Activated CD4-positive, alpha-beta T cell treated with anti-CD3 and anti-CD28 coated beads for 36 hours (primary cell): ENCODE data around the gene ATP8A2. TPM values are rescaled to one million over a fixed set of nuclear protein-coding genes. Genes with fewer than 3 reads are reported as not detected.
"Not testable (repeated sequence)": the region's sequence is repeated elsewhere in the genome, so short reads cannot be mapped to it uniquely, and the experiment has no call there.

Experiments used
- ATAC-seq: fragments of 200-7000 bp; cut with Tn5 transposase; one replicate; pipeline ENCODE4 v1.10.0; 2021; ENCODE audit warnings: mild to moderate bottlenecking, moderate library complexity
- CTCF ChIA-PET: fragments of 350-600 bp; sonication (Branson Sonifier 250); formaldehyde crosslinking; loops from one replicate; lab custom pipeline; 2021; ENCODE audit warnings: antibody characterized with exemption; lab: Charles Lee
- POLR2A ChIA-PET: fragments of 350-600 bp; sonication (Branson Sonifier 250); formaldehyde crosslinking; loops from one replicate; lab custom pipeline; 2021; ENCODE audit warnings: antibody characterized with exemption, inconsistent platforms; lab: Charles Lee
- DNase-seq: peaks from one replicate; pipeline ENCODE4 v3.0.0-alpha.2; 2020
- H3K27ac Mint-ChIP-seq: one replicate; pipeline ENCODE4 v1.8.0; 2021; ENCODE audit warnings: mixed read lengths
- H3K27me3 Mint-ChIP-seq: one replicate; pipeline ENCODE4 v1.8.0; 2021; ENCODE audit warnings: mixed read lengths
- H3K36me3 Mint-ChIP-seq: one replicate; pipeline ENCODE4 v1.8.0; 2021; ENCODE audit warnings: low read depth, mixed read lengths
- H3K4me1 Mint-ChIP-seq: one replicate; pipeline ENCODE4 v1.8.0; 2021; ENCODE audit warnings: mixed read lengths
- H3K4me3 Mint-ChIP-seq: one replicate; pipeline ENCODE4 v1.8.0; 2021; ENCODE audit warnings: mild to moderate bottlenecking, moderate library complexity, mixed read lengths
- H3K9me3 Mint-ChIP-seq: one replicate; pipeline ENCODE4 v1.8.0; 2021; ENCODE audit warnings: low read depth, mixed read lengths
- intact Hi-C, 2 experiments: fragments of 100-400 bp; cut with DNase I in 1 of 2; cut with micrococcal nuclease in 1 of 2; formaldehyde crosslinking; loops; one replicate each; pipeline versions ENCODE4 v1.14.2 to v1.15.1; 2022 to 2024; cut with DNase I, micrococcal nuclease
- total RNA-seq, 2 experiments: library from RNA; stranded (reverse); gene quantifications; one replicate each; pipeline ENCODE4 v1.2.3, GENCODE V29; 2021

ATP8A2 gene
- total RNA-seq, 2 experiments from 2014 or later = 0.30 to 0.39 TPM

DNA sequence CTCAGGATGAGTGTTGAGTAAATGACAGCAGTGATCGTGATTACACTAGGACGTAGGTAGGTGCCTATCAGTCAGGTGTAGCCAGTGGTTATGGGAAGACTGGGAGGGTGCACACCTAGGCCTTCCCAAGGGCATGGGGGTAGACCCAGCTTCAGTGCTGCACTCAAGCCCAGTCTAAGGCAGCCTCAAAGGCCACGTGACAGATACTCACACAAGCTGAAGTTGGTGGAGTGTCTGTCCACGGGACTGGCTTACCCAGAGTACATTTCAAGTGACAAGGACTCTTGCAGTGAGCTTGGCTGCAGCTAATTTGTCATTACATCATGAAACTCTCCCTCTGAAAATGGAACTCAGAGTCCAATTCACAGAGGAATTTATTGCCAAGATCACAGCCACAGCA is 561.7 kb downstream of the ATP8A2 start:
- Mint-ChIP-seq H3K36me3 (no peaks in the 10 kb centered on the region), H3K27ac (no peak overlapping the region), H3K4me1 (no peaks in the 10 kb centered on the region), H3K9me3 (no peaks in the 10 kb centered on the region), H3K4me3 (no peak overlapping the region), H3K27me3 (peaks cover 2% of the 10 kb centered on the region)
- ATAC-seq (no peak), DNase-seq (no peak)
- intact Hi-C loops = no loop called here
- ChIA-PET POLR2A (no interaction called here), CTCF (no interaction called here)

DNA sequence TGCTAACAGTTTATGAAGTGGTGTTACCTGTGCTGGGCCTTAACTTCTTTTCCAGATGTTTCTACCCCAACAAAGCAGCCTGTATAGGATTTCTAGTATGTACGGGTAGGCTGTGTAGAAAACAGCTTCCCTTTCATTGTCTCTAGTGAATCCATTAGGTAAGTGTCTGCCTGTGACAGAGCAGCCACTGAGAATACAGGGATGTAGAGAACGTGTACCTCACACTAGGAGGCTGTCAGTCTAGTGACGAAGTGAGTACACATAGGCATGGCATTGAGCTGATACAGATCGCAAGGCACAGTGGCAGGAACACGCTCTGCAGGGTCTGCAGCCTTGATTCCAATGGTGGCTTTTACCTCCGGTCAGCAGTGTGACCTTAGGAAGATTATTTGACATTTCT is 562.4 kb downstream of the ATP8A2 start:
- ChIA-PET CTCF (no interaction called here), POLR2A (no interaction called here)
- intact Hi-C loops = no loop called here
- Mint-ChIP-seq H3K27ac (no peak overlapping the region), H3K9me3 (no peaks in the 10 kb centered on the region), H3K4me1 (no peaks in the 10 kb centered on the region), H3K27me3 (peaks cover 2% of the 10 kb centered on the region), H3K4me3 (no peak overlapping the region), H3K36me3 (no peaks in the 10 kb centered on the region)
- no peak for DNase-seq
- no peak for ATAC-seq

DNA sequence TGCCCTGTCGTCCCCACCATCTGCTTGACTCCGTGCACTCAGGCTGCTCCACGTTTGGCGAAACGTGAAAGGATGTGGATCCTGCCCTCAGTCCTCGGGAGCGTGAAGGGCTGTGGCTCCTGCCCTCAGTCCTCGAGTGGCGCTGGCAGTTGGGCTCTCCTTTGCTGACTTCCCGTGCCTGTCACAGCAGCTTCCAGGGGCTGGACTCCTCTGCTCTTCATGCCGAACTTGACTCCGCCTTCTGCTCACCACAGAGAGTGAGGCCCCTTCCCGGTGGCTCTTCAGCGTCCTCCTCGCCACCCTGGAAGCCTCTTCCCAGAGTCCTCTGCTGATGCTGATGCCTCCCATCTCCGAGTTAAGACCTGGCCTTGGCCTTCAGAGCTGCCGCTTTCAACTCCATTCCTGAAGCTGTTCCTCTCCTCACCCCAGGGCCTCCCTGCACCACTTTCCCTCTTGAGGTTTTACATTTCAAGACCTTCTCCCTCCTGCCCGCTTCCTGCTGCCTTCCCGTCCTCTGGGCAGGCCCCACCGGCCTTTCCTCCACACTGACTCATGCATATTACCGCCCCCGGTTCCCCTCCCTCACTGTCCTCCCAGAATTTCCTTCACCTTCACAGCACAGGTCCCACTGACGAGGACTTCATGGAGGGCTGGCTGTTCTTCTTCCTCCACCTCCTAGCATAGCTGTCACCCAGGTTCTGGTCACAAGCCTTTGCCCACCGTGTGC is 568.4 kb downstream of the ATP8A2 start:
- no peak overlapping the region for H3K27ac Mint-ChIP-seq
- no peaks in the 10 kb centered on the region for H3K9me3 Mint-ChIP-seq
- no peak overlapping the region for H3K4me3 Mint-ChIP-seq
- DNase-seq = no peak
- no peaks in the 10 kb centered on the region for H3K27me3 Mint-ChIP-seq
- CTCF ChIA-PET = no interaction called here
- H3K36me3 Mint-ChIP-seq = no peaks in the 10 kb centered on the region
- POLR2A ChIA-PET = no interaction called here
- H3K4me1 Mint-ChIP-seq = no peaks in the 10 kb centered on the region
- intact Hi-C loops = no loop called here
- ATAC-seq = no peak

DNA sequence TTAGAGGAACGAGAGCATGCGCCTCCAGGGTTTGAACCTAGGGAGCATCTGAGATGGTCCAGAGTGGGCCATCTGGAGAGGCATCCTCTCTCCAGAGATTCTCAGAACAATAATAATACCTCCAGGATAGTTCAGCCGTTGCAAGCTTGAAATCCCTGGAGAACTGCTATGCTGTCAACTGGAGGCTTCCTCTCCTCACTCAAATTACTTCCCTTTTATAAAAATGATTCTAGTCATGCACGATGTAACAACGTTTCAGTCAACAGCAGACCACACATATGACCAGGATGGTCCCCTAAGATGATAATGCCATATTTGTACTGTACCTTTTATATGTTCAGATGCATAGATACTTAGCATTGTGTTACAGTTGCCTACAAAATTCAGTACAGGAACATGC is 571.3 kb downstream of the ATP8A2 start:
- H3K27me3 Mint-ChIP-seq = no peaks in the 10 kb centered on the region
- intact Hi-C loops = no loop called here

DNA sequence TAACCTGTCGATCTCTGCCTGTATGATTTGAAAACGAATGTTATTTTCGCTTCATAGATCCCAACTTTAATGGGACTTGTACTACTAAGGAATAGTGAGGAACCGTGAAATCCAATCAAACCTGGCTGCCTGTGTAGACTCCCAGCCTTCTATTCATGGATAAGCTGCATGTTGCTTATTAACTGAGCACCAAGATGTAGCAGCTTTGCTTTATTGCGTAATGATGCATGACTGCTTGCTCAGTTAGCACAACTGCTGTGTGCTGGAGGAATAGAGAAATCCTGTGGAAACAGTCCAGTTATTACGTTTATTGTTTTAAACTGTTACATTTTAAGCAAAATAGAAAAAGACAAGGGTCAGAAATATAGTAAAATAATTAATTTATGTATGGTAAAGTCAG is 571.9 kb downstream of the ATP8A2 start:
- Mint-ChIP-seq H3K9me3 (no peaks in the 10 kb centered on the region), H3K27ac (no peak overlapping the region), H3K4me1 (no peaks in the 10 kb centered on the region), H3K36me3 (no peaks in the 10 kb centered on the region), H3K4me3 (no peak overlapping the region), H3K27me3 (no peaks in the 10 kb centered on the region)
- intact Hi-C loops = no loop called here
- DNase-seq (no peak), ATAC-seq (no peak)
- ChIA-PET POLR2A (no interaction called here), CTCF (no interaction called here)

More for the DNA sequence above, 571.3 kb downstream of the ATP8A2 start:
- ChIA-PET CTCF (interaction anchor here (0.5 kb wide), 1 partner anchor 143 kb away, joined by 3 read pairs; no protein-coding TSS in a partner anchor), POLR2A (no interaction called here)
- Mint-ChIP-seq H3K27ac (no peak overlapping the region), H3K9me3 (no peaks in the 10 kb centered on the region), H3K4me1 (no peaks in the 10 kb centered on the region), H3K4me3 (no peak overlapping the region), H3K36me3 (no peaks in the 10 kb centered on the region)
- DNase-seq = no peak
- no peak for ATAC-seq

DNA sequence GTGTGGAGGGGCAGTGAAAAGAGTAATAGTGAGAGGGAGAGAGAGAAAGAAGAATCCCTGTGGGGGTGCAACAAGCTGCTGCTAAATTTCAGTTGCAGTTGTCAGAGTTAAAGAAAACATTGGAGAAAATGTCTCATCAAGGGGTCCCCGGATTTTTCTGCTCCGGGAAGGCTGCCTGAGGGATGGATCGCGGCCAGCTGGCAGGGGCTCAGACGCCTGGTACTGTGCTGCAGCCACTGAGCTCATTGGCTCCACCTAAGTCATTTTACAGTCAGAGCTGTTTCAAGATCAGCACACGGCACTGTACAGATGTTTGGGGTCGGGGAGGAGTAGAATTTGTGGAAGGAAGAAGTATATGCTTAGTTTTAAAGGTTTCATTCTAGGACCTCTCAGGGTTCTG is 573.8 kb downstream of the ATP8A2 start:
- Mint-ChIP-seq H3K36me3 (no peaks in the 10 kb centered on the region), H3K9me3 (no peaks in the 10 kb centered on the region)
- POLR2A ChIA-PET = no interaction called here

DNA sequence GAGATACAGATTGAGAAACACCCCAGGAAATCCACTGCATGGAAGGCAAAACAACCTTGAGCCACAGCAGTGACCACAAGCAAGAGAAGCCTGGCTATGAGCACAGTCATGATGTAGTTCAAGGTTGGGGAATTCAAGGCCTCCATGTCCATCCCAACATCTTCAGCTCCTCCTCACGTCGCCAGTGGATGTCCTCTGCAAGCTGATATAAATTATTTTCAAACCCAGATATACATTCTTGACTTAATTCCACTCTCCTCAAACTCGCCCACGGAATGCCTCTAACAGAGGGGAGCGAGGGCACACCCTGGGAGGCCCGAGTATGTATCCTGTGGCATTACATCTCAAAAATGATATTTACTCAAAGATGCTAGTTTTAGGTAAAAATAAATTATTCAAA is 574.5 kb downstream of the ATP8A2 start:
- no peaks in the 10 kb centered on the region for H3K4me1 Mint-ChIP-seq
- intact Hi-C loops = no loop called here
- ATAC-seq = no peak

More for the DNA sequence above, 573.8 kb downstream of the ATP8A2 start:
- intact Hi-C loops = no loop called here
- ATAC-seq (no peak), DNase-seq (no peak)
- H3K4me3 Mint-ChIP-seq = no peak overlapping the region
- H3K27ac Mint-ChIP-seq = no peak overlapping the region
- no peaks in the 10 kb centered on the region for H3K4me1 Mint-ChIP-seq
- no peaks in the 10 kb centered on the region for H3K27me3 Mint-ChIP-seq
- CTCF ChIA-PET = interaction anchor here (0.7 kb wide), 1 partner anchor 183 kb away, joined by 3 read pairs; no protein-coding TSS in a partner anchor

DNA sequence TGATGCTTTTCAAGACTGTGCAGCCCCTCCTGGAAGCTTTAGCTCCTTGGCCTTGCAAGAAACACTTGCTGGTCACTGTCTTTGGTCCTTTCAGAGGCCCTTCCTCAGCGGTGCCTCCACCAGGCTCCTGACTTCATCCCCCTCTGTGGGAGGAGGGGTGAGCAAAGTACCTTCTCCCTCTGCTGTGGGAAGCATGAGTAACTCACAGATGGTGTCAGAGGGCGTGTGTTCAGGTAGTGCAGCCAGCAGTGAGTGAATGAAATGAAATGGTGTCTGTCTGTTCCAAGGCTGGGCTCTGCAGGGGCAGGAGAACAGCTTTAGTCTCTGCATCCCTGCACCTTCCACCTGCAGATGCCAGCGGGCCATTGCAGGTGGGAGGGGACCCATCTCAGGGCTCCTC is 577.1 kb downstream of the ATP8A2 start:
- no peak overlapping the region for H3K27ac Mint-ChIP-seq
- ChIA-PET POLR2A (no interaction called here), CTCF (no interaction called here)
- no peak for DNase-seq
- H3K36me3 Mint-ChIP-seq = no peaks in the 10 kb centered on the region
- H3K9me3 Mint-ChIP-seq = no peaks in the 10 kb centered on the region
- no peaks in the 10 kb centered on the region for H3K27me3 Mint-ChIP-seq
- intact Hi-C loops = no loop called here
- no peak for ATAC-seq
- H3K4me3 Mint-ChIP-seq = no peak overlapping the region
- peaks cover 2% of the 10 kb centered on the region for H3K4me1 Mint-ChIP-seq

More for the DNA sequence above, 574.5 kb downstream of the ATP8A2 start:
- DNase-seq = no peak
- Mint-ChIP-seq H3K27me3 (no peaks in the 10 kb centered on the region), H3K9me3 (no peaks in the 10 kb centered on the region), H3K27ac (no peak overlapping the region), H3K4me3 (no peak overlapping the region), H3K36me3 (no peaks in the 10 kb centered on the region)
- ChIA-PET CTCF (no interaction called here), POLR2A (no interaction called here)

DNA sequence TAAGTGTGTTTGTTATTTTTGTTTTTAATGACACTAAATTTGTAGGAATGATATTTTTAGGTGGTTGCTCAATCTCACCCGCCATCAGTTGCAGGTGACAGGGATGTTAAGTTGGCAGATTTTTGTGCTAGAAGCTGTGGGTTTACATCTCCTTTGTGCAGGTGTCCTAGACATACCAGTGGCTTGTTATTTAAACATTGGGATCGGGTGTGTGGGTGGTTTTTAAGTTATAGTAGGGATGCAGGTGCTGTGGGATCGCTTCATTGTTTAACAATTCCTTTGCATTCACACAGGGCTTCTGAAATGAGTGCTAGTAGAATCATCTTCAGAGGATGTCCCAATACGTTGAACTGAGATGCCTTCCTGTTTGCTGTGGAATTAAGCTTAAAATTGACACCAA is 580.1 kb downstream of the ATP8A2 start:
- ATAC-seq (no peak), DNase-seq (no peak)
- H3K9me3 Mint-ChIP-seq = no peaks in the 10 kb centered on the region
- no peaks in the 10 kb centered on the region for H3K27me3 Mint-ChIP-seq
- intact Hi-C loops = no loop called here
- ChIA-PET CTCF (interaction anchor here (0.6 kb wide), 1 partner anchor 1167 kb away, joined by 4 read pairs; no protein-coding TSS in a partner anchor), POLR2A (no interaction called here)
- H3K27ac Mint-ChIP-seq = no peak overlapping the region
- H3K4me3 Mint-ChIP-seq = no peak overlapping the region
- H3K4me1 Mint-ChIP-seq = peaks cover 9% of the 10 kb centered on the region
- H3K36me3 Mint-ChIP-seq = no peaks in the 10 kb centered on the region

DNA sequence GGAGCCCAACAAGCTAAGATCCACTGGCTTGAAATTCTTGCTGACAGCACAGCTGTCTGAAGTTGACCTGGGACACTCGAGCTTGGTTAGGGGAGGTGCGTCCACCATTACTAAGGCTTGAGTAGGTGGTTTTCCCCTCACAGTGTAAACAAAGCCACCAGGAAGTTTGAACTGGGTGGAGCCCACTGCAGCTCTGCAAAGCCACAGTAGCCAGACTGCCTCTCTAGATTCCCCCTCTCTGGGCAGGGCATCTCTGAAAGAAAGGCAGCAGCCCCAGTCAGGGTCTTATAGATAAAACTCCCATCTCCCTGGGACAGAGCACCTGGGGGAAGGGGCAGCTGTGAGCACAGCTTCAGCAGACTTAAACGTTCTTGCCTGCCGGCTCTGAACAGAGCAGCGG is 582.3 kb downstream of the ATP8A2 start:
- DNase-seq, H3K27me3 Mint-ChIP-seq, ATAC-seq, H3K4me3 Mint-ChIP-seq, H3K27ac Mint-ChIP-seq, CTCF ChIA-PET, POLR2A ChIA-PET, H3K9me3 Mint-ChIP-seq, H3K36me3 Mint-ChIP-seq, intact Hi-C loops: not testable (repeated sequence)
- peaks cover 14% of the 10 kb centered on the region for H3K4me1 Mint-ChIP-seq

DNA sequence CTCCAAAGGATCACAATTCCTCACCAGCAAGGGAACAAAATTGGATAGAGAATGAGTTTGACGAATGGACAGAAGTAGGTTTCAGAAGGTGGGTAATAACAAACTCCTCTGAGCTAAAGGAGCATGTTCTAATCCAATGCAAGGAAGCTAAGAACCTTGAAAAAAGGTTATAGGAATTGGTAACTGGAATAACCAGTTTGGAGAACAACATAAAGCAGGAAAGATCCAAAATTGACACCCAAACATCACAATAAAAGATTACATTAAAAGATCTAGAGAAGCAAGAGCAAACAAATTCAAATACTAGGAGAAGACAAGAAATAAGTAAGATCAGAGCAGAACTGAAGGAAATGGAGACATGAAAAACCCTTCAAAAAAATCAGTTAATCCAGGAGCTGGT is 583.2 kb downstream of the ATP8A2 start:
- peaks cover 22% of the 10 kb centered on the region for H3K4me1 Mint-ChIP-seq
- H3K27me3 Mint-ChIP-seq, H3K27ac Mint-ChIP-seq, H3K36me3 Mint-ChIP-seq, CTCF ChIA-PET, ATAC-seq, H3K4me3 Mint-ChIP-seq, H3K9me3 Mint-ChIP-seq, POLR2A ChIA-PET, DNase-seq, intact Hi-C loops: not testable (repeated sequence)

DNA sequence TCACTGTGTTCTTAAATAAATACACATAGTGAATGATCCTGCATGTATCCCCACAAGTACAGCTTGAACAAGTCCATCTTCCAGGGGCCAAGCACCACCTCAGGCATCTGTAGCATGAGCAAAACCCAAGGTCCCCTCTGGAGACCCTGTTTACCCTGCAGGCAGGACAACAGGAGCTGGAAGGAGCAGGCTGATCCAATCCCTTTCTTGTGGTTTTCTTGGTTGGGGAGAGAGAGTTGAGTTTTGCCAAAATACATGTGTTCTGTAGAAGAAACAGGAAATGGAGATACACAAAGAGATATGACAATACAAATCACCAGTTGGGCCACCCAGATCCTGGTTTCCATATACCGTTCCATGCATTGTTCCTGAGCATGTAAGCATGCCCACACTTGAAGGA is 587.2 kb downstream of the ATP8A2 start:
- Mint-ChIP-seq H3K36me3 (peaks cover 2% of the 10 kb centered on the region), H3K4me3 (no peak overlapping the region), H3K9me3 (peaks cover 4% of the 10 kb centered on the region), H3K27me3 (no peaks in the 10 kb centered on the region), H3K27ac (no peak overlapping the region), H3K4me1 (peaks cover 23% of the 10 kb centered on the region)
- CTCF ChIA-PET = no interaction called here
- POLR2A ChIA-PET = no interaction called here
- intact Hi-C loops = no loop called here
- ATAC-seq = no peak
- DNase-seq = no peak
